HepG2 (cell line): ENCODE results near the gene METRNL. TPM values are rescaled to one million over a fixed set of nuclear protein-coding genes. Genes with fewer than 3 reads are reported as not detected.

Source experiments
- BCL3 ChIP-seq: sonication (generic); formaldehyde crosslinking; IDR thresholded peaks from 2 replicates; pipeline ENCODE4 v1.5.1; 2020; ENCODE audit warnings: mild to moderate bottlenecking, missing genetic modification reagents, moderate library complexity
- DMAP1 ChIP-seq: IDR thresholded peaks from 2 replicates; pipeline ENCODE4 v1.6.1; 2016
- FOXK2 ChIP-seq: fragments of 450-650 bp; IDR thresholded peaks from 2 replicates; pipeline ENCODE4 v1.6.1; 2016
- HMG20B ChIP-seq: conservative IDR thresholded peaks from 2 replicates; pipeline ENCODE4 v1.6.1; 2016; ENCODE audit warnings: missing genetic modification reagents, missing compliant biosample characterization
- LCORL ChIP-seq, 2 experiments: fragments of 450-650 bp in 1 of 2; sonication (generic) in 1 of 2; formaldehyde crosslinking in 1 of 2; IDR thresholded peaks; 2 replicates each; pipeline versions ENCODE4 v1.5.0 to v1.6.1; 2017 to 2020; ENCODE audit warnings: antibody characterized with exemption in 1 of 2, missing genetic modification reagents in 1 of 2
- NR2F1 ChIP-seq, 2 experiments: fragments of 450-650 bp in 1 of 2; formaldehyde crosslinking in 1 of 2; IDR thresholded peaks; 2 replicates each; pipeline versions ENCODE4 v1.5.0 to v1.6.1; 2016 to 2020; ENCODE audit warnings: mild to moderate bottlenecking in 1 of 2, missing compliant biosample characterization in 1 of 2, missing genetic modification reagents in 1 of 2, moderate library complexity in 1 of 2
- SNAPC5 ChIP-seq: sonication (generic); formaldehyde crosslinking; IDR thresholded peaks from 2 replicates; pipeline ENCODE4 v1.8.1; 2023; ENCODE audit warnings: mild to moderate bottlenecking, missing genetic modification reagents, borderline replicate concordance
- ZEB1 ChIP-seq: IDR thresholded peaks from 2 replicates; pipeline ENCODE4 v1.6.1; 2012; ENCODE audit warnings: mild to moderate bottlenecking, low read depth, inconsistent platforms; ENCODE audit not compliant: insufficient replicate concordance
- ZFYVE20 ChIP-seq: sonication (generic); formaldehyde crosslinking; IDR thresholded peaks from 2 replicates; pipeline ENCODE4 v1.8.0; 2023; ENCODE audit warnings: low read depth, mild to moderate bottlenecking, moderate library complexity, missing genetic modification reagents, borderline replicate concordance
- ZNF20 ChIP-seq: sonication (generic); formaldehyde crosslinking; IDR thresholded peaks from 2 replicates; pipeline ENCODE4 v1.4.0; 2020; ENCODE audit warnings: mild to moderate bottlenecking, moderate library complexity, missing genetic modification reagents
- ZNF317 ChIP-seq: sonication (generic); formaldehyde crosslinking; IDR thresholded peaks from 2 replicates; pipeline ENCODE4 v1.5.0; 2020; ENCODE audit warnings: mild to moderate bottlenecking, missing genetic modification reagents
- ZNF350 ChIP-seq: sonication (generic); formaldehyde crosslinking; IDR thresholded peaks from 2 replicates; pipeline ENCODE4 v1.4.0; 2020; ENCODE audit warnings: mild to moderate bottlenecking, low read depth, missing genetic modification reagents, borderline replicate concordance
- ZNF503 ChIP-seq: sonication (generic); formaldehyde crosslinking; IDR thresholded peaks from 2 replicates; pipeline ENCODE4 v1.4.0; 2020; ENCODE audit warnings: missing genetic modification reagents
- ZNF564 ChIP-seq: sonication (generic); formaldehyde crosslinking; IDR thresholded peaks from 2 replicates; pipeline ENCODE4 v1.8.1; 2023; ENCODE audit warnings: mild to moderate bottlenecking, missing genetic modification reagents
- ZNF569 ChIP-seq: sonication (generic); formaldehyde crosslinking; IDR thresholded peaks from 2 replicates; pipeline ENCODE4 v1.5.0; 2020; ENCODE audit warnings: mild to moderate bottlenecking, missing genetic modification reagents, moderate library complexity, borderline replicate concordance
- ZNF577 ChIP-seq: sonication (generic); formaldehyde crosslinking; IDR thresholded peaks from 2 replicates; pipeline ENCODE4 v1.4.0; 2020; ENCODE audit warnings: mild to moderate bottlenecking, low read depth, missing genetic modification reagents, borderline replicate concordance
- ZNF616 ChIP-seq: sonication (generic); formaldehyde crosslinking; IDR thresholded peaks from 2 replicates; pipeline ENCODE4 v1.5.0; 2020; ENCODE audit warnings: low read depth, mild to moderate bottlenecking, missing genetic modification reagents
- ZNF619 ChIP-seq: sonication (generic); formaldehyde crosslinking; IDR thresholded peaks from 2 replicates; pipeline ENCODE4 v1.4.0; 2020; ENCODE audit warnings: mild to moderate bottlenecking, missing genetic modification reagents
- ZNF670 ChIP-seq: sonication (generic); formaldehyde crosslinking; IDR thresholded peaks from 2 replicates; pipeline ENCODE4 v1.8.0; 2022; ENCODE audit warnings: mild to moderate bottlenecking, missing genetic modification reagents, borderline replicate concordance
- ZNF687 ChIP-seq: sonication (generic); formaldehyde crosslinking; IDR thresholded peaks from 2 replicates; pipeline ENCODE4 v1.5.1; 2020; ENCODE audit warnings: mild to moderate bottlenecking, missing genetic modification reagents, moderate library complexity
- polyA plus RNA-seq, 8 experiments: library from polyadenylated mRNA; depleted of rRNA in 3 of 8; stranded (reverse) in 7 of 8; unstranded in 1 of 8; fragments of >200 nt; fragmentation: Illumina TruSeq in 4 of 8; extraction: Trizol in 4 of 8; gene quantifications; 2 replicates each; pipeline versions ENCODE4 v1.2.1 to v1.2.3, GENCODE V29; 2011 to 2016; ENCODE audit warnings: low read depth in 4 of 8, missing spikeins in 1 of 8, mixed read lengths in 1 of 8; ENCODE audit not compliant: insufficient read depth in 1 of 8
- total RNA-seq, 5 experiments: library from RNA; depleted of rRNA; stranded (reverse); fragments of >200 nt; fragmentation: Illumina TruSeq; extraction: Trizol; gene quantifications; 2 replicates each; pipeline ENCODE4 v1.2.3, GENCODE V29; 2016; ENCODE audit warnings: low read depth in 1 of 5

METRNL gene
- total and polyA plus RNA-seq, 2 of the 13 experiments (the other 11 are each of a cell fraction or from before 2014, with no cell fraction given), result 0.66 to 0.84 TPM

GRCh38 chr17:83050651-83051395, 28.6 kb upstream of the METRNL start (continued):
- no peak for TF ChIP-seq ZNF503 (CRISPR knock-in tag)
- no peak for TF ChIP-seq LCORL (IDR thresholded peaks at IDR 0.05)
- TF ChIP-seq LCORL (CRISPR knock-in tag; IDR thresholded peaks at IDR 0.05), result no peak
- peak; percentile 78 for TF ChIP-seq ZEB1
- no peak for TF ChIP-seq NR2F1 (CRISPR knock-in tag; IDR thresholded peaks at IDR 0.05)
- peak; percentile 4; the same call in 1 of the 2 replicates for TF ChIP-seq ZNF564 (CRISPR knock-in tag)
- TF ChIP-seq ZNF670, result peak; percentile 24; the same call in 1 of the 2 replicates
- no peak for TF ChIP-seq ZNF317 (CRISPR knock-in tag)
- TF ChIP-seq ZNF20 (CRISPR knock-in tag), result no peak
- TF ChIP-seq ZNF577 (CRISPR knock-in tag), result no peak
- TF ChIP-seq ZNF350 (CRISPR knock-in tag), result no peak
- TF ChIP-seq FOXK2, result no peak
- TF ChIP-seq DMAP1 (CRISPR knock-in tag), result no peak
- no peak for TF ChIP-seq BCL3 (CRISPR knock-in tag)
- no peak for TF ChIP-seq ZNF616 (CRISPR knock-in tag)
- no peak for TF ChIP-seq HMG20B (CRISPR knock-in tag)
- TF ChIP-seq ZFYVE20 (CRISPR knock-in tag), result no peak; the same call in 1 of the 2 replicates
- TF ChIP-seq ZNF619 (CRISPR knock-in tag), result no peak
- no peak for TF ChIP-seq SNAPC5 (CRISPR knock-in tag)
- TF ChIP-seq ZNF569 (CRISPR knock-in tag), result no peak
- TF ChIP-seq ZNF687 (CRISPR knock-in tag), result no peak
